Activated CD4-positive, CD25-positive, alpha-beta regulatory T cell treated with anti-CD3 and anti-CD28 coated beads, Interleukin-2, amount 50 U/mL, for 24 hours (primary cell): ENCODE measurements around the gene KRT80.
"Not testable (repeated sequence)": the region's sequence is repeated elsewhere in the genome, so short reads cannot be mapped to it uniquely, and the experiment has no call there.

Experiments used
- ATAC-seq, 2 donors: fragments of 150-1000 bp; cut with Tn5 transposase; one replicate each; pipeline ENCODE4 v1.10.0; 2021; ENCODE audit warnings: mild to moderate bottlenecking in 1 of 2, moderate library complexity in 1 of 2

Gene KRT80

GRCh38 chr12:52191841-52192791 is at the start of gene KRT80:
KRT80 (minus strand) TSS chr12:52192014; CDS start chr12:52191902, 112 bp downstream.
- ATAC-seq = no peak

- ATAC-seq = no peak
Measured at GRCh38 chr12:52241205-52241842, 49.5 kb upstream of the KRT80 start.

- ATAC-seq = not testable (repeated sequence)
Measured at GRCh38 chr12:52240247-52240646, 48.4 kb upstream of the KRT80 start.

DNA sequence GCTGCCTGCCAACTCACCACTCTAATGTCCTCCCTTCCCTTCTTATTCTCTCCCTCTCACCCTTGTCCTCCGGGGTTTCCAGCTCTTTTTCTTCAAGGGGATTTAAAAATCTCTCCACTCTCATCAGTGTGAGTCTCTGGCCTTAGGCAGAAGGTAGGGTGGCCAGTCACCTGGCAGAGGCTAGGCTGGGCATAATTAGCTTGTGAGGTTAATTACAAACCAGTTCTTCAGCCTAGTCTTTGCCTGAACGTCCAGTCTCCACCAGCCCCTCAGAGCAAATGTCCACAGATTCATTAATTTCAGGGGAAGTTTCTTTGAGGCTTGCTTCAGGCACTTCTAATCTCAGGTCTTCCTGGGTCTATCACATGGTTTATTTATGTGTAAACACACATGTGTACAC is 48.0 kb upstream of the KRT80 start:
- no peak for ATAC-seq

- ATAC-seq = no peak
Measured at GRCh38 chr12:52238916-52239646, 47.3 kb upstream of the KRT80 start.

DNA sequence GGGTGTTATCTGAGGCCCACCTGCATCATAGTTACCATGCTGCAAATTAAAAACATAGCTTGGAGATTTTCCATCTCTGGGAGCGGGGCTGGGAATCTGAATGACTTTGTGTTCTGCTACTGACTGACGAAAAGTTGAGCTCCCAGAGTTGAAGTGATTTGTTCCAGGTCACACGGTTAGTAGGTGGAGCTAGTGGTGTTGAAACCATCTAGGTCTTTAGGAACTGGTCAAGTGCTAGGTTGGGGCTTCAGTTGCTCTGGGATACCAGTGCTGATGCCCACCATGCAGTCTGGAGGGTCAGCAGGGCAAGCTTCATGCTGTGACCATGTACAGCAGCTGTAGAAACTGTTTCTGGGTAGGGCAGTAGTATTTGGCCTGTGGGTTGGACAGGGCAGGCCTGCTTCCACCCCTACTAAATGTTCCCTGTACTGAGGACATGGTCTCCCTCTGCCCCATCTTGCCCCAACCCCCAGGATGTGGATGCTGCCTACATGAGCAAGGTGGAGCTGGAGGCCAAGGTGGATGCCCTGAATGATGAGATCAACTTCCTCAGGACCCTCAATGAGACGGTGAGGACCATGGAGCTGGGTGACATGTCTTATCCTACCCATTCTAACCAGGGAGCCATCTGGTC is 46.5 kb upstream of the KRT80 start:
- no peak for ATAC-seq

DNA sequence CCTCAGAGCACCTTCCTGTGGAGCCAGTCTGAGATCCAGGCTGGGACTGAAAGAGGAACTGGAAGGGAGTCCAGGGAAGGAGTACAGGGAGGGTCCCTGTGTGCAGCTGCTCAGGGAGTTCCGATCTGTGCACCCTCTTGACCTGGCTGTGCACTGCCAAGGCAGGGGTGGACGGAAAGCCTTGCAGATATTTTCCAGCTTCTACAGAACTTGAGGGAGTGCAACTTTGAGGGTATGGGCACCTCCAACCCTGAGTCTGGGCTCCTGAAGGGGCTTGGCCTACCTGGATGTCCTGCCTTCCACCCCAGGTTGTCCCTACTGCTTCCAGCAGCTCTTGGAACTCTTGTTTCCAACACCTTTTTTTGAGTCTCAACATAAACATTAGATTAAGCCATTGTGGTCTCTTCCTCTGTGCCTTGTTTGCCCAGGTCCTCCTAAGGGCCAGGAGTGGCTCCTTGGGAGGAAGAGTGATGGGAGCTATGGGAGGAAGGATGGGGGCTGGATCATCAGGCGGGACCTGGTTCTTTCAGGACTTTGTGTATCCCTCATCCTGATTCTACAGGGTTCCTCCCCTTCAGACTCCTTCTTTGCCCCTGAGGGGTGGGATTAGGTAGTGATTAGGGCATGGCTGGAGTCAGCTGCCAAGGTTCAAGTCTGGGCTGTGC is 44.7 kb upstream of the KRT80 start:
- ATAC-seq = no peak

- peak in 1 of 2 donors; percentile 21 for ATAC-seq
Measured at GRCh38 chr12:52235822-52236361, 44.1 kb upstream of the KRT80 start.

DNA sequence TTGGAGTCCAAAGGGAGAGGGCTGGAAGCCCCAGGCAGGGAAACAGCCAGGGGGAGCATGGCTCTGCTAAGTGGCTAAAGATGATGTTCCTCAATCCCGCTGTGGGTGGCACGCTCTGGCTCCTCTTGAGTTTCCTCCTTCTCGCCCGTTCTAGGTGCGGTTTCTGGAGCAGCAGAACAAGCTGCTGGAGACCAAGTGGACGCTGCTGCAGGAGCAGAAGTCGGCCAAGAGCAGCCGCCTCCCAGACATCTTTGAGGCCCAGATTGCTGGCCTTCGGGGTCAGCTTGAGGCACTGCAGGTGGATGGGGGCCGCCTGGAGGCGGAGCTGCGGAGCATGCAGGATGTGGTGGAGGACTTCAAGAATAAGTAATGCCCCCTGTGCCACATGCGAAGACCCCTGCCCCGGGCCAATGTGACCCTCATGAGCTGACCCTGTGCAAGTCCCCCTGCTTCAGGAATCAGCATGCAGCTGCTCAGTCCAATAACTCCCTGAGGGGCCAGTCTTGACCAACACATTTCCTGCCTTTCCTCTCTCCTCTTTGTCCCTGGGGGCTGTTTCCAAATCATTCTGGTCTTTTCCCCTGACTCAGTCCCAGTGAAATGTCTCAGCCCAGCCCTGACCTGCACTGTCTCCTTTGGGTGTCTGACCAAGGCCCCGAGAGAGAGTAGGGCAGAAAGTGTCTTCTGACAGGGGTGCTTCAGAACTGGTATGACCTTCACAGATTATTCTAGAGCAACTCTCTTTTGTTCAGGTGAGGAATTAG is 43.4 kb upstream of the KRT80 start:
- ATAC-seq = no peak

DNA sequence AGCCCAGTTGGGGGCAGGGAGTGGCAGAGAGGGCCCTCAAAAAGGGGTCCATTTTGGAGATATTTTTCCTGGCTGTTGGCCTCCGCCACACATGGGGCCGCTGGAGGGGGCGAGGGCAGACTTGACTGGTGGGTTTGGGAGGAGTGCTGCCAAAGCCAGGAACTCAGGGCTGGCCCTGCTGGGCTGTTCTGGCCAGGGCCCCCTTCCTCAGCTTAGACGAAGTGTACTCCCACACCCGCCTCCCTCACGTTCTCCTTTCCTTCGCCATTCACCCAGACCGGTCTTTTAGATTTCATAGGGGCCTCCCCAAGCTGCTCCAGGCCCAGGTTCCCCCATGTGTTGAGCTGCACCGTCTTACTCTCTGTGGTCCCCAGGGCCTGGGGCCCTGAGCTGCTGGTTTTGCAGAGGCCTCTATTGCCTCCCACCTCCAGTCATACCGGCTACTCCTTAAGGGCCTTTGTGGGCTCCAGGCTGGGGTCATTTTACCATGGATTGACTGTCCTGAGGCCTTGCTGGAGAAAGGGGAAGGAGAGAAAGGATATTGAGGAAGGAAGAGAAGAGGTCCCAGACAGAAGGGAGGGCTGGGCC is 42.5 kb upstream of the KRT80 start:
- ATAC-seq = no peak

DNA sequence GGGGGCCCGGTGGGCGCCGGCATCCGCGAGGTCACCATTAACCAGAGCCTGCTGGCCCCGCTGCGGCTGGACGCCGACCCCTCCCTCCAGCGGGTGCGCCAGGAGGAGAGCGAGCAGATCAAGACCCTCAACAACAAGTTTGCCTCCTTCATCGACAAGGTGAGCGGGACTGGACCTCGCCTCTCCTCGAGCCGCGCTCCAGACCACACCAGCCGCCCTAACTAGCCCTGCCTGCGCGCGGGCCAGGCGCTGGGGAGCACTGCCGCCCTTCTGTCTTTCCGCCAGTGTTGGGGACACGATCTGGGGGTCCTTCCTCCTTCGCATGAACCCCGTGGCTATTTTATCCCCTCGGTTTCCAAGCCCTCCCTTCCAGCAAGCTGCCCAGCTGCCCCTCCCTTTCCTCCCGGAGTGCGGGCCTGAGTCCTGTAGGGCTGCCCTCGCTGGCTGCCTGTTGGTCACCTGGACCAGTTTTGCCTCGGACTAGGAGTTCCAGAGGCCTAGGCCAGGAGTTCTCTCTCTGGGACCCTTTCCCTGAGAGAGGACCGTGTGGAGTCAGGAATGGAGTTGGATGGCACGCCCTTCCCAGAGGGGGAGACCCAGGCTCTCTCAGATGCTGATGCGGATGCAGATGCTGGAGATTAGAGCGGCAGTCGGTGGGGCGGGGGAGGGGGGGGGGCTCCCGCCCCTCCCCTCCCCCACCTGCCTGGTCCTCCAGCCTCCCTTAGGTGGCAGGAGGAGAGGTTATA is 41.8 kb upstream of the KRT80 start:
- no peak for ATAC-seq

GRCh38 chr12:52232674-52233461 is 41.1 kb upstream of the KRT80 start, which contains the start of gene KRT7:
KRT7 (plus strand) TSS chr12:52233243; CDS start chr12:52233297, 54 bp downstream.
- ATAC-seq = no peak

- no peak for ATAC-seq
Measured at GRCh38 chr12:52232203-52232673, 40.4 kb upstream of the KRT80 start.

DNA sequence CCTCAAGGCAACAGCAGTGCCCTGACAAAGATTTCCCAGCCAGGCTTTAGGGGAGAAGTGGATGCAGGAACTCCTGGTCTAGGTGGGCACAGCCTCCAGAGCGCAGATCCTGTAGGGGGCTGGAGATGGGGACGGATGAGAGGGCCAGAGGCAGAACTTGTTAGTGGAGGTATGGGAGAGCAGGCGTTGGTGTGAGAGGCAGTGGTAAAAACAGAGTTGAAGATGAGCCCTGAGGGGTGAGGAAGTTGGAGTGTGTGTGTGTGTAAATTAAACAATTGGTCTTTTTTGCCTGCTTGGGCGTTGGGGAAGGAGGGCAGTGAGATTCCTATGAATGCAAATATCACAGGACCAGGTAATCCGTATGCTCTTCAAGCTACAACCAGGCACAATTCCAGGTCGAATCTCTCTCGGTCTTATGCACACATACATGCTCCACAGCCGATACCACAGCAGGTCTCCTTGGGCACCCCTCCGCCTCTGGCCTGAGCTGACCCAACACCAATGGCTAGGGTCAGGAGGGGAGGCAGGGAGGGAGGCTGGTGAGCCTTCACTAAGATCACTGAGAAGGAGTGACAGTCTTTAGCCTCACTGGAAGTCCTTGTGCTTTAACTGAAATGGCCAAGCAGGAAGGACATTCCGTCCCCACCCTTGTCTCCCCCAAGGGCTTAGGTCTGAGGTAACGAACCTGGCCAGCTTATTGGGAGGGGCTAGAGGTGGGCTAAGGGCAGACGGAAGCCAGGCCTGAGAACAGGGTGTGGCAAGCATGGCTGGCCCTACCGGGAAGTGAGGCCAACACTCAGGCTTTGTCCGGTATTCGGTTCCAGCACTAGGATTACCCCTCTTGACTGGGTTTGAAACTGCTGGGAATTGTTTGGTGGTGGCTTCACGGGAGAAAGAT is 39.7 kb upstream of the KRT80 start:
- no peak for ATAC-seq

DNA sequence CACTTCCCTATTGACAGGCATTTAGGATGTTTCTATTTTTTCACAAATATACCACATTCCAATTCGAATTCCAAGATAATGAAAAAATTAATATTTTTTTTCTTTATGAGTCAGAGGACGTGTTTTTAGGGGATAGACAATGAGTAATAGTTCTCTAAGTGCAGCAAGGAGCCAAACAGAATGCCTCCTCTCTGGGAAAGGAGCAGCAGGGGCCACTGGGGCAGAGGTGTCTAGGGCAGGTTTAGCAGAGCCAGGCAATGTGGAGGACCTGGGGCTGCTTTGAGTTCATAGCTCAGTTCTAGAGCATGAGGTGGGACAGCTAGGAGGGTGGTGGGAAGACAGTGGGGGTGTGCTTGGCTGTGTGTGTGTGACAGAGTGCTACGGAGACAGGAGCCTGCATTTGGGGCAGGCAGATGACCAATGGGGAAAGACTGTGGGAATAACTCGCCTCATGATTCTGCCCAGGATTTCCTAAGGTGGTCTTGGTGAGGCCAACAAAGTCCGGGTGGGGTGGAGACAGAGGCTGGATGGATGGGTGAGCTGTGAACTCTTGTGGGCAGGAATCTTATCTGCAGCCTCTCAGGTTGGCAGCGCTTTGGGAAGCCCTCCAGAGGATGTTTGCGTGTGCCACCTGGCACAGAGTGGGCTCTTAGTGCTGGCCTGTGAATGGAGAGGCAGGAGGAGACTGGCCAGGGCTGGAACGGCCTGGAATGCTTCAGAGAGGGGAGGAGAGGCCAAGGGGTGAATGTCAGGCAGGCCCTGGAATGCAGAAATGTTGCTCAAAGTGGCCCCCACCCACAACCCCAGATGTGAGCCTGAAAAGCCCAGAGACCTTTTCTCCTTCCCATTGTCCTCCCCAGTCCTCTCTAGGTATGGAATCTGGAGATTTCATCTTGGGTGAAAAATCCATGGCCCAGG is 38.8 kb upstream of the KRT80 start:
- ATAC-seq = no peak

DNA sequence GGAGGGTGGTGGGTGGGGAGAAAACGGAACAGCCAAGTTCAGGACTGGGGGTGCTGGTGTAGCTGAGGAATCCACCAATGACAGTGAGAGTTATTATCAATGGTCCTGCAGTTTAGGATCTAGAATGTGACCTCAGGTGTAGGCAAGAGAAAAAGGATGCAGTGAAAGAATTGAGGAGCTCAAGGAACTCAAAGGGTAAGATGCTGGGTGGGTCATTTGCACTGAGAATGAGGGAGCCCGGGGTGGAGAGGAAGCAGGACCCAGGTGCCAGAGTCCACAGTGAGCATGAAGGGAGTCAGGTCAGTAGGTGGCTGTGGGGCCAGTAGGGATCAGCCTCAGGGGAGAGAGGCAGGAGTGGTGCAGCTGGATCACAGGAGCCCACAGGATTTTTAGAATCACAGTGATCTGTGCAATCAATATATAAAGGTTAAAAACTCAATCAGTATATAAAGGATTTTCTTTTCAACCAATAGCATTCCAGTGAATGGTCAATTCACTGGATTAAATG is 38.1 kb upstream of the KRT80 start:
- no peak for ATAC-seq
